Naive thymus-derived CD4-positive, alpha-beta T cell (primary cell): ENCODE measurements around the gene HOXC6. TPM values are rescaled to one million over a fixed set of nuclear protein-coding genes. Genes with fewer than 3 reads are reported as not detected.

Experiments
- ATAC-seq: fragments of 150-1000 bp; cut with Tn5 transposase; 2 replicates; pipeline ENCODE4 v1.10.0; 2021; ENCODE audit warnings: mild to moderate bottlenecking, moderate library complexity
- CTCF ChIA-PET: fragments of 350-600 bp; sonication (Branson Sonifier 250); formaldehyde crosslinking; loops from one replicate; lab custom pipeline; 2021; ENCODE audit warnings: antibody characterized with exemption; lab: Charles Lee
- POLR2A ChIA-PET: fragments of 350-600 bp; sonication (Branson Sonifier 250); formaldehyde crosslinking; loops from one replicate; lab custom pipeline; 2021; ENCODE audit warnings: antibody characterized with exemption, inconsistent platforms; lab: Charles Lee
- DNase-seq, 9 donors: peaks; one replicate each; pipeline versions ENCODE4 v3.0.0 to v3.0.0-alpha.2; 2020 to 2022; ENCODE audit warnings: mixed read lengths in 1 of 9
- H3K27ac ChIP-seq: one replicate; pipeline ENCODE4 v1.7.0; 2013; ENCODE audit warnings: mild to moderate bottlenecking, low read depth, low read length, moderate library complexity
- H3K27me3 ChIP-seq, 2 donors: one replicate each; pipeline ENCODE4 v1.7.0; 2013; ENCODE audit warnings: low read length in 2 of 2, mild to moderate bottlenecking in 2 of 2, moderate library complexity in 2 of 2; ENCODE audit not compliant: control insufficient read depth in 2 of 2, insufficient read depth in 2 of 2
- H3K36me3 ChIP-seq, 3 experiments: 1 replicate in 2 of 3; 2 replicates in 1 of 3; pipeline ENCODE4 v1.7.0; 2013; ENCODE audit warnings: low read length in 3 of 3, mild to moderate bottlenecking in 3 of 3, moderate library complexity in 1 of 3; ENCODE audit not compliant: insufficient read depth in 3 of 3, control insufficient read depth in 2 of 3
- H3K4me1 ChIP-seq, 2 donors: one replicate each; pipeline ENCODE4 v1.7.0; 2013; ENCODE audit warnings: low read length in 2 of 2, mild to moderate bottlenecking in 2 of 2, moderate library complexity in 1 of 2; ENCODE audit not compliant: control insufficient read depth in 2 of 2, insufficient read depth in 2 of 2
- H3K4me3 ChIP-seq: 2 replicates; pipeline ENCODE4 v1.7.0; 2013; ENCODE audit warnings: mild to moderate bottlenecking, low read length
- H3K9me3 ChIP-seq, 3 experiments: 1 replicate in 2 of 3; 2 replicates in 1 of 3; pipeline ENCODE4 v1.7.0; 2013; ENCODE audit warnings: low read length in 3 of 3; ENCODE audit not compliant: control insufficient read depth in 2 of 3
- H3K27ac Mint-ChIP-seq, 9 donors: one replicate each; pipeline ENCODE4 v1.8.0; 2020 to 2022; ENCODE audit warnings: mixed read lengths in 9 of 9, mild to moderate bottlenecking in 8 of 9, moderate library complexity in 5 of 9, inconsistent platforms in 2 of 9
- H3K27me3 Mint-ChIP-seq, 5 donors: one replicate each; pipeline ENCODE4 v1.8.0; 2021 to 2022; ENCODE audit warnings: mixed read lengths in 5 of 5, mild to moderate bottlenecking in 1 of 5
- H3K36me3 Mint-ChIP-seq, 5 donors: one replicate each; pipeline ENCODE4 v1.8.0; 2020 to 2022; ENCODE audit warnings: mixed read lengths in 5 of 5, mild to moderate bottlenecking in 3 of 5, inconsistent platforms in 1 of 5
- H3K4me1 Mint-ChIP-seq, 7 donors: one replicate each; pipeline ENCODE4 v1.8.0; 2020 to 2022; ENCODE audit warnings: mixed read lengths in 7 of 7, mild to moderate bottlenecking in 3 of 7, inconsistent platforms in 1 of 7
- H3K4me3 Mint-ChIP-seq, 10 donors: one replicate each; pipeline ENCODE4 v1.8.0; 2020 to 2022; ENCODE audit warnings: mild to moderate bottlenecking in 10 of 10, mixed read lengths in 10 of 10, moderate library complexity in 6 of 10, inconsistent platforms in 2 of 10
- H3K9me3 Mint-ChIP-seq, 11 donors: one replicate each; pipeline ENCODE4 v1.8.0; 2020 to 2022; ENCODE audit warnings: mixed read lengths in 11 of 11, mild to moderate bottlenecking in 4 of 11, inconsistent platforms in 1 of 11, moderate library complexity in 1 of 11
- intact Hi-C, 2 donors: fragments of 100-400 bp; cut with micrococcal nuclease; formaldehyde crosslinking; loops; one replicate each; pipeline ENCODE4 v1.15.1; 2023
- polyA plus RNA-seq, 2 donors: library from polyadenylated mRNA; unstranded; fragments of 300-500 nt; fragmentation: Illumina TruSeq; gene quantifications; one replicate each; pipeline ENCODE4 v1.2.3, GENCODE V29; 2021
- total RNA-seq, 6 experiments: library from RNA in 5 of 6; stranded (reverse) in 5 of 6; gene quantifications; 1 replicate in 5 of 6; 2 replicates in 1 of 6; pipeline ENCODE4 v1.2.3 and lab custom pipeline; 2021 to 2026

HOXC6 gene
- total and polyA plus RNA-seq, 7 experiments from 2014 or later, result not detected

GRCh38 chr12:54033980-54034784 lies 5.9 kb downstream of the HOXC6 start:
- DNase-seq (no peak), ATAC-seq (no peak)
- peaks cover 6 to 45% (median 24%) of the 10 kb centered on the region in 7 donors for H3K4me1 Mint-ChIP-seq
- peaks cover 0 to 4% (median 0%) of the 10 kb centered on the region in 5 donors for H3K36me3 Mint-ChIP-seq
- H3K27ac ChIP-seq, result no peak overlapping the region
- H3K36me3 ChIP-seq, result no peaks in the 10 kb centered on the region
- peaks cover 11 to 50% of the 10 kb centered on the region in 2 donors for H3K27me3 ChIP-seq
- intact Hi-C loops, result loop anchor here in 1 of 2 donors (2.0 to 5.0 kb wide), 3 partner anchors 37 to 167 kb away; no protein-coding TSS in a partner anchor
- ChIA-PET CTCF (interaction anchor here (0.6 kb wide), 2 partner anchors 257 to 998 kb away, joined by 3 to 4 read pairs; no protein-coding TSS in a partner anchor), POLR2A (no interaction called here)
- peak overlapping the region in 1 of 9 donors; percentile 26 for H3K27ac Mint-ChIP-seq
- peaks cover 7 to 9% of the 10 kb centered on the region in 2 donors for H3K4me1 ChIP-seq
- H3K4me3 ChIP-seq, result no peak overlapping the region
- peak overlapping the region; percentile 54 to 80 (median 71) for H3K4me3 Mint-ChIP-seq
- H3K27me3 Mint-ChIP-seq, result peaks cover 76 to 93% (median 86%) of the 10 kb centered on the region in 5 donors
- H3K9me3 Mint-ChIP-seq, result peaks cover 0 to 7% (median 4%) of the 10 kb centered on the region in 11 donors
- peaks cover 0 to 5% (median 0%) of the 10 kb centered on the region in 3 experiments for H3K9me3 ChIP-seq

- DNase-seq (no peak), ATAC-seq (no peak)
- peaks cover 0 to 6% (median 4%) of the 10 kb centered on the region in 11 donors for H3K9me3 Mint-ChIP-seq
- H3K4me3 ChIP-seq, result no peak overlapping the region
- no peaks in the 10 kb centered on the region for H3K36me3 ChIP-seq
- H3K4me3 Mint-ChIP-seq, result peak overlapping the region in 8 of 10 donors; percentile 34 to 80 (median 56)
- ChIA-PET CTCF (interaction anchor here (0.6 kb wide), 1 partner anchor 256 kb away, joined by 4 read pairs; no protein-coding TSS in a partner anchor), POLR2A (no interaction called here)
- H3K9me3 ChIP-seq, result peaks cover 0 to 5% (median 0%) of the 10 kb centered on the region in 3 experiments
- H3K27me3 ChIP-seq, result peaks cover 11 to 51% of the 10 kb centered on the region in 2 donors
- H3K4me1 Mint-ChIP-seq, result peaks cover under 1 to 39% (median 19%) of the 10 kb centered on the region in 7 donors
- peak overlapping the region in 1 of 9 donors; percentile 74 for H3K27ac Mint-ChIP-seq
- peaks cover 76 to 94% (median 87%) of the 10 kb centered on the region in 5 donors for H3K27me3 Mint-ChIP-seq
- intact Hi-C loops, result loop anchor here in 1 of 2 donors (5.0 kb wide), 2 partner anchors 38 to 73 kb away; no protein-coding TSS in a partner anchor
- H3K27ac ChIP-seq, result no peak overlapping the region
- peaks cover 0 to 4% (median 0%) of the 10 kb centered on the region in 5 donors for H3K36me3 Mint-ChIP-seq
- peaks cover 7 to 9% of the 10 kb centered on the region in 2 donors for H3K4me1 ChIP-seq
Observed at GRCh38 chr12:54034785-54035310, 6.6 kb downstream of the HOXC6 start.

- no peak overlapping the region for H3K4me3 Mint-ChIP-seq
- H3K27ac ChIP-seq, result no peak overlapping the region
- ATAC-seq (no peak), DNase-seq (no peak)
- peaks cover 0 to 4% (median 0%) of the 10 kb centered on the region in 5 donors for H3K36me3 Mint-ChIP-seq
- peaks cover 77 to 97% (median 86%) of the 10 kb centered on the region in 5 donors for H3K27me3 Mint-ChIP-seq
- H3K27me3 ChIP-seq, result peaks cover 11 to 47% of the 10 kb centered on the region in 2 donors
- peaks cover 0 to 5% (median 4%) of the 10 kb centered on the region in 11 donors for H3K9me3 Mint-ChIP-seq
- CTCF ChIA-PET, result interaction anchor here (2.1 kb wide), 1 partner anchor 170 kb away, joined by 5 read pairs; no protein-coding TSS in a partner anchor
- H3K27ac Mint-ChIP-seq, result no peak overlapping the region
- H3K4me1 ChIP-seq, result peaks cover 7 to 9% of the 10 kb centered on the region in 2 donors
- H3K9me3 ChIP-seq, result peaks cover 0 to 5% (median 0%) of the 10 kb centered on the region in 3 experiments
- POLR2A ChIA-PET, result no interaction called here
- peaks cover 0 to 32% (median 14%) of the 10 kb centered on the region in 7 donors for H3K4me1 Mint-ChIP-seq
- intact Hi-C loops, result no loop called here
- H3K4me3 ChIP-seq, result no peak overlapping the region
- H3K36me3 ChIP-seq, result no peaks in the 10 kb centered on the region
Observed at GRCh38 chr12:54035568-54036264, 7.5 kb downstream of the HOXC6 start.

GRCh38 chr12:54036620-54037359 lies 8.6 kb downstream of the HOXC6 start:
- Histone ChIP-seq H3K36me3 (no peaks in the 10 kb centered on the region), H3K4me1 (peaks cover 7 to 9% of the 10 kb centered on the region in 2 donors), H3K4me3 (no peak overlapping the region), H3K27me3 (peaks cover 10 to 41% of the 10 kb centered on the region in 2 donors), H3K9me3 (peaks cover 0 to 5% (median 0%) of the 10 kb centered on the region in 3 experiments), H3K27ac (no peak overlapping the region)
- no peak overlapping the region for H3K27ac Mint-ChIP-seq
- ChIA-PET CTCF (interaction anchor here (1.3 to 2.5 kb wide), 3 partner anchors 15 to 169 kb away, joined by 3 to 6 read pairs (median 5); no protein-coding TSS in a partner anchor), POLR2A (no interaction called here)
- H3K4me1 Mint-ChIP-seq, result peaks cover 0 to 28% (median 14%) of the 10 kb centered on the region in 7 donors
- intact Hi-C loops, result no loop called here
- peaks cover 77 to 93% (median 84%) of the 10 kb centered on the region in 5 donors for H3K27me3 Mint-ChIP-seq
- no peak overlapping the region for H3K4me3 Mint-ChIP-seq
- peaks cover 0 to 5% (median 4%) of the 10 kb centered on the region in 11 donors for H3K9me3 Mint-ChIP-seq
- ATAC-seq (no peak), DNase-seq (no peak)
- peaks cover 0 to 4% (median 0%) of the 10 kb centered on the region in 5 donors for H3K36me3 Mint-ChIP-seq

DNA sequence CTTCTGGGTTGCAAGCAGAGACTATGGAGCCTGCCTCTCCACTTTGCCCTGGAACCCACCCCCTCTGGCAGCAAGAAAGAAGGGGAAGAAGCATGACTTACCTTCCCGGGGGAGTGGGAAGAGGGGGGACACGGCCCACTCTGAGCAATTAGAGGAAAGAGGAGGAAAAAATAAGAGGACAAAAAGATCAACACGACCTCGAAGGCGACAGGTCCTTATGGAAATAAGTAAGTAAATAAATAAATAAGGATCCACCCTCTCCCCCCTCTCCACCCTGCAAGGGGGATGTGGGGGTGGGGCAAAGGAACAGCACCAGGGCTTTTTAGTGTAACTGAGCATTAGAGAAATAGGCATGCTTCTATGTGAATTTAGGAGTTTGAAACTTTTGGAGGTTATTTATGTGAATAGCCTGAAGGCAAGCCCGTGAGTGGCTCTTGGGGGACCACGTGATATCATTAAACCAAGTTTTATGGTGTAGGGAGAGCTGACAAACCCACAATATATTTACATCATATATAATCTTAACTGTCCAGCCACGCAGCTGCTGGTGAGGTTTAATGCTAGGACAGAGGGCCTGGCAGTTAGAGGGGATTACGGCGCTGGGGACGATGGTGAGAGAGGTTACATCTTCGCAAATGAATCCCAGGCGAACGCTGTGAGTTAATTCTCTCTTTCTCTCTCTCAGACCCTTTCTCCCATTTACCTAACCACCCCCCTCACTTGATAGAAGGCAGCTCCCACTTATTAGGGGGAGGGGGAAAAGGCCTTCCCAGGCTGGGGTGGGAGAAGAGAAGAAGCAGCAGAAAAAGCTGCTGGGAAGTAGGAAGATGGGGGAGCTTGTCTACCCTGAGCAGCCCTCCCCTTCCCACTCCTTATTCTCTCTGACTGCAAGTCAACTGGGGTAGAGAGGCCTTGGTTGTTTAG lies 9.4 kb downstream of the HOXC6 start:
- peaks cover 0 to 4% (median 0%) of the 10 kb centered on the region in 3 experiments for H3K9me3 ChIP-seq
- CTCF ChIA-PET, result interaction anchor here (1.3 to 2.5 kb wide), 3 partner anchors 16 to 168 kb away, joined by 3 to 6 read pairs (median 5); no protein-coding TSS in a partner anchor
- Mint-ChIP-seq H3K36me3 (peaks cover 0 to 4% (median 0%) of the 10 kb centered on the region in 5 donors), H3K4me1 (peaks cover 0 to 20% (median 11%) of the 10 kb centered on the region in 7 donors), H3K4me3 (peak overlapping the region in 1 of 10 donors; percentile 38), H3K9me3 (peaks cover 0 to 4% (median 3%) of the 10 kb centered on the region in 11 donors), H3K27me3 (peaks cover 75 to 93% (median 84%) of the 10 kb centered on the region in 5 donors), H3K27ac (no peak overlapping the region)
- no peak overlapping the region for H3K4me3 ChIP-seq
- ATAC-seq (no peak), DNase-seq (no peak)
- H3K36me3 ChIP-seq, result no peaks in the 10 kb centered on the region
- POLR2A ChIA-PET, result no interaction called here
- peaks cover 4 to 32% of the 10 kb centered on the region in 2 donors for H3K27me3 ChIP-seq
- peaks cover 7 to 9% of the 10 kb centered on the region in 2 donors for H3K4me1 ChIP-seq
- H3K27ac ChIP-seq, result no peak overlapping the region
- intact Hi-C loops, result no loop called here
